GM18508 (cell line): Measurements from ENCODE around the gene IL18BP.

Experiments
- ATAC-seq: cut with Tn5 transposase; IDR thresholded peaks from one replicate; pipeline ENCODE4 v1.9.1; 2021; ENCODE audit warnings: moderate number of reproducible peaks; ENCODE audit not compliant: insufficient read depth, unreplicated experiment

The IL18BP gene

DNA sequence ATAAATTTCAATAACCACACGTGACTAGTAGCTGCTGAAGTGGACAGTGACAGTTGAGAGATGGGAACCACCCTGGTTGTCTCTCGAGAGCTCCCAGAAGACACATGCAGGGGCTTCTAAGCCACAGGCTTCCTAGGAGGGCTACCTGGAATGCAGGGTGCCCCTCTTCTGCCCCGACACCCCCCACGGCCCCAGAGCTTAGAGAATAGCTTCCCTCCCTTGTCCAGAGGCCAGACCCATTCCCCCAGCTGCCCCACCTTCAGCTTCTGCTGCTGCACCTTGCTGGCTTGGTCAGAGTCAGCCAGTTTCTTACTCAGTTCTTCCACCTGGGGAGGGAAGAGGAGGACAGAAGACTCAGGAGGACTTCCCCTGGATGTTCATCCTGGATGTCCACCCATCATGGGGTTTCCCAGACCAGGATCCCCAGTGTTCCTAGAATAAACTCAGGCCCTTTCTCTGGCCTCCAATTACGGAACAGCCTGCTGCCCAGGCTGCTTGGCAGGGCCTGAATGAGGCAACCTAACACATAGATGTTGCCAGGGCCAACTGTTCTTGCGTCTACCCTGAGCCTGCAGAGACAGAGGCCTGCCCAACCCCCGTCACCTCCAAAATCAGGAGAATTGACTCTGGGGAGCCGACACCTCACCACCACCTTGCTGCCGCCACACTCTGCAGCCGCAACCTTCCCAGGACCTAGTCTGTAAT lies 12.0 kb downstream of the IL18BP start:
- ATAC-seq = no peak

DNA sequence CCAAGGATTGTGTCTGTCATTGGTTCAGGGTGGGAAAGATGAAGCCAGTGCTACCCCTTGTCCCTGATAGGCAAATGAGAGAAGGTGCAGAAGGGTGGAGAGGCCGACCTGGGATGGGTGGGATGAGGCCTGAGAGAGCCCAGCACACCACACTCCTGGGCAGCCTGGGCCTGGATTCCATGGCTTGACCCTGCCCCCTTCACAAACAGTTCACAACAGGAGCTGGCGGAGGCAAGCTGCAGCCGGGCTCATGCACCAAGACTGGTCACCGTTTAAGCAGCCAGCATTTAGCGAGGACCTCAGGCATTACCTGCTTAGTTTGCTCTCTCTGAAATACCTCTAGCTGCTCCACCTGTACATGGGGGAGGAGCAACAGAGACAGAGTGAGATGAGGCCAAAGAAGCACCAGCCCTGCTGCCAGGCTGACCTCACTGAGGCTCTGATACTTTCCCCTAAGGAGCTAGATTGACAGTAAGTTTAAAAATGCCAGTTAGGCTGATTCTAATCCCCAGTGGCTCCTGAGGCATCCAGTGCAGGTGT lies 13.5 kb downstream of the IL18BP start:
- ATAC-seq = no peak

DNA sequence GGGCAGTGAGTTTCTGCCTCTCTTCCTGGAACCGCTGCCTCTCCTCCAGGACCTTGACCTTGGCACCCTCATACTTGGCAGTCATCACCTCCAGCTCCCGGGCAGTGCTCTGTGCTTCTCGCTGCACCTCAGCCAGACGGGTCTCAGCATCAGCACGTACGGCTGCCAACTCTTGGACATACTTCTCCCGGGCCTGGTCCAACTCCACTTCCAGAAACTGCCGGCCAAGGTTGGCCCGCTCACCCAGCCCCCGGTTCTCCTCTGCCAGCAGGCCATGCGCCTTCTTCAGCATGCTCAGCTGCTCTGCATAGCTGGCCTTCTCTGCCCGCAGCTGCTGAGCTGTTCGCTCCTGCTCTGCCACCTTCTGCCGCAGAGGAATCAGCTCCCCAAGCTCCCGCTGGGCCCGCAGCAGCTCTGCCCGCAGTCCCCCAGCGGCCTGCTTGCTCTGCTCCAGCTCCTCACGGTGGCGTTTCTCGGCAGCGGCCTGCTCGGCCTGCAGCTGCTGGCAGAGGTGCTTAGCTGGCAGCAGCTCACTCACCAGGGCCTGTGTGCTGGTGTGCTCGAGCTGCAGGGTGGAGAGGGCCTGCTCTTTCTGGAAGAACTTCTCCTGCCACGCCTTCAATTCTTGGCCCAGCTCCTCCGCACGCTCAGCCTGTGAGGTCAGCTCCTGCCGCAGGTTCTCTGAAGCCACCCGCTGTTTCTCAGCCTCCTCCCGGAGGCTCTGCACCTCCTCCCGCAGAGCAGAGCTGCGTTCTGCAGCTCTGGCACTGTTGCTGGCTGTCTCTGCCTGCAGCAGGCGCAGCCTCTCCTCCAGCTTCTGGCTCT lies 14.4 kb downstream of the IL18BP start:
- ATAC-seq = no peak

DNA sequence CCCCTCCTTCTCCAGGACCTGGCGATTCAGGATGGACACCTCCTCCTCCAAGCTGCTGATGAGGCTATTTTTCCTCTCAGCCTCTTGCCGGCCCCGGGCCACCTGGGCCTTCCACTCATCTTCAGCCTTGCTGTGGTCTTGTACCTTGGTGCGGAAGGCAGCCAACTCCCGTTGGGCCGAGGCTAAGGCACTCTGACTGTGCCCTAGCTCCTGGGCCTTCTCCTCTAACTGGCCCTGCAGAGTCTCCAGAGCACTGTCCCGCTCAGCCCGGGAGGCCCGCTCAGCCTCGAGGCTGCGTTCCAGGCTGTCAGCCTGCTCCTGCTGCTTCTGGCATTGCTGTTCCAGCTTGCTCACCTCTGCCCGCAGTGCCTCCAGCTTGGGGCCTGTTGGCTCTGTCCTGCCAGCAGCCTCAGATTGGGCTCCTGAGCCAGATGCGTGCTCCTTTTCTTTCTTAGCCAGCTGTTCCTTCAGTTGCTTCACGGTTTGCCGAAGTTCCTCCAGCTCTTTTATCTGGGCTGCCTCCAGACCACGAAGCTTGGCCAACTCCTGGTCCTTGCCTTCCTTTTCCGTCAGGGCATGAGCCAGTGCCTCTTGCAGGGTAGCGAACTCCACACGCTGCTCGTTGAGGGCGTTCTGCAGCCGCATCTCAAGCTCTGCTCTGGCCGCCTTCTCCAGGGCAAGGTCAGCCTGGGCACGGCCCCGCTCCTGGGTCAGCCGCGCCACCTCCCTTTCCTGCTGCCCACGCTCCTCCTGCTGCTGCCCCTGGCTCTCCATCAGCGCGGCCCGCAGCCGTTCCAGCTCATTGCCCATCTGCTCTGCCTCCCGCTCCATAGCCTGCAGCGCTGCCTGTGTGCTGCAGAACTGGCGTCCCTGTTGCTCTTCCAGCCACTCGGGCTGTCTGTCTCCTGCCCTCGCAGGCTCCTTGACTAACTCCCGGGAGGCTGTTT lies 15.3 kb downstream of the IL18BP start:
- ATAC-seq = no peak

DNA sequence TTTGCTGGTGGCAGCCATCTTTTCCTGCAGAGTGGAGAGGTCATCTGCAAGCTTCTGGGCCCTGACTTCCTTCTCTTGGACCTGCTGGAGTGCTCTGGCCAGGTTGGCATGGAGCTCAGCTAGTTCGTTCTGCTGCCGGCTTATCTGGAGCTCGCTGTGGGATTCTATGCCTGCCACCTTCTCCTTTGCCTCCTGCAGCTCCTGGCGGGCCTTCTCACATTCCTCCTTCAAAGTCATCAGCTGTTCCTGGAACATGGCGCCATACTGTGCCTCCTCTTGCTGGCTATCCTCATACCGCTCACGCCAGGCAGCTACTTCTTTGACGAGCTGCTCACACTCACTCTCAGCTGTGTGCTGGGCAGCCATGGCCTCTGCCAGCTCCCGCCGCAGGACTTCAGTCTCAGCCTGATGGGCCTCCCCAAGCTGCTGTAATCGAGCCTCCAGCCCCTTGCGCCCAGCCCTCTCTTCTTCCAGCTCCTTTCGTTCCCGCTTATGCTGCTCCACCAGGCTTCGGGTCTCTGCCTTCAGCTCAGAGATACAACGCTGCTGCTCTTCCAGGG lies 16.1 kb downstream of the IL18BP start:
- no peak for ATAC-seq

DNA sequence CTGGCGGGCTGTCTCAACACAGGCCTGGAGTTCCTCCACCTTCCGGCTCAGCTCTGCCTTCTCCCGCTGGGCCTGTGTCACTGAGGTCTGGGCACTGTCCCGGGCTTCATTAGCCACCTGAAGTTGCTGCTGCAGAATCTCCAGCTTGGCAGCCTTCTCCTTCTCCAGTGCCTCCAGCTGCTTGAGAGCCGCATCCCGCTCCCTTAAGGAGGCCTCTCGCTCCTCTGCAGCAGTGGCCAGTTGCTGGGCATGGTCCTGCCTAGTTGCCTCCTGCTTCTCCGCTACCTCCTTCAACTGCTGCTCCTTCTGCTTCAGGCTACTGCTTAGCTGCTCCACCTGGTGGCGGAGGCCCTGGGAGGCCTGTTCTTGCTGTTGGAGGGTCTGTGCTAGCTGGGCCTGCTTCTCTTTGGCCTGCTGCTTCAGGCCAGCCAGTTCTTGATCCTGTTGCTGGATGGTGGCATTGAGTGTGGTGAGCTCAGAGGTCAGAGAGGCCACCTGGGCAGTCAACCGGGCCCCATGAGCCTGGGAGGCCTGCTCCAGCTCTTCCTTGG lies 16.9 kb downstream of the IL18BP start:
- no peak for ATAC-seq

DNA sequence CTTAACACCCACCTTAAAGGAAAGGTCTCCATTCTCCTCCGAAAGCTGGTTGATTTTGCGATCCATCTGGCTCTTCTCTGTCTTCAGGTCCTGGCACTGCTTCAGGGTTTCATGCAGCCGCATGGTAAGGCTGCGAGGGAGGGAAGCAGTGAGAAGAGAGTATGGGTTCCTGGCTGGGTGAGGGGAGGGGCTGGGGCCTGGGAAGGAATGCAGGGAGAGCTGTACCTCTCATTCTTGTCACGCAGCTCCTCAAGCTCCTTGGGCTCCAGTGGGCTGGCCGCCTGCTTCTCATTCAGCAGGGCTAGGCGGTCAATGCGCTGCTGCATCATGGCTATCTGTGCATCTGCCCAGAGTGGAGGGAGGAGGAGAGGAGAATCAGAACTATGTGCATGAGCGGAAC lies 19.5 kb downstream of the IL18BP start:
- ATAC-seq = no peak

DNA sequence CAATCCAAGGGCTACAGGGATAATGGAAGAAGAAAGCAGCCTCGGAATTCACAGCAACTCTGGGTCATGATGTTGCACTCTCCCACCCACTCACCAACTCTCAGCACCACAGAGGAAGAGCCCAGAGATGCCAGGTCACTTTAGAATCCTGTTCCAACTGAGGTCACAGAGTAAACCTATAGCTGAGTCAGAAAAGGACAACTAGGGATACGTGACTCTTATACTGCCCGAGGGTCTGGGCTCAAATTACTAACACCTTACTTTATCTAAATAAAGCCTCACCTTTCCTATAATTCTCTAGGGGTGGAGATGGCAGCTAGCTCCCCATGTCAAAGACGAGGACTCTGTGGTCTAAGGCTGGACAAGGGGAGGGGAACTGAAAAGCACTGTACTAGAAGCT lies 24.6 kb downstream of the IL18BP start:
- ATAC-seq = no peak

DNA sequence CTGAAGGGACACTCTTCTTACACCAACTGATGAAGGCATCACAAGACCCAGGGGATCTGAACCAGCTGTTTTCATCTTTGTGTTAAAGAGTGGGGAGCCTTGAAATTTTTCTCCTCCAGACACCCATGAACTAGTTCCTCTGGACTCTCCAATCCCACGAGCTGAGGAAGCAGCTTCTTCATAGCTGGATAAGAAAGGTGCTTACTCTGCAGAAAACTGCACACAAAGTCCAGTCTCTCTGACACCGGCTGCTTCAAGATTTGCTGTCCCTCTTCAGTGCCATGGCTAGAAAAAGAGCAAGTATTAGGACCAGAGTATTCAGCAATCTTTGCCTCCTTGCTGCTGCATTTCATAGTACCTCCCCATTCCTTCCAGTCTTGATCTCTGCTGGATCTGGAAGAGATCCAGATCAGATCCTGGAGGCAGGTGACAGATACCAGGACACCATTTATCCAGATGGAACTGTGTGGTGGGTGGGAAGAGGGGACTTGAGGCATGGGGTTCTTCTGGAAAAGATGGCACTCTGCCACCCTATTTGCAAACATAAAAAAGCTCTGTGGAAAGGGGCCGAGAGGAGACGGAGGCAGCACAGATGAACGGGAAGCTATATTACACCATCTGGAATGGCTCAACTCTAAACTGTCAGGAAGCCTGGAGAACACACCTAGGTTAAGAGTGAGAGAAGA lies 25.5 kb downstream of the IL18BP start:
- ATAC-seq = no peak

DNA sequence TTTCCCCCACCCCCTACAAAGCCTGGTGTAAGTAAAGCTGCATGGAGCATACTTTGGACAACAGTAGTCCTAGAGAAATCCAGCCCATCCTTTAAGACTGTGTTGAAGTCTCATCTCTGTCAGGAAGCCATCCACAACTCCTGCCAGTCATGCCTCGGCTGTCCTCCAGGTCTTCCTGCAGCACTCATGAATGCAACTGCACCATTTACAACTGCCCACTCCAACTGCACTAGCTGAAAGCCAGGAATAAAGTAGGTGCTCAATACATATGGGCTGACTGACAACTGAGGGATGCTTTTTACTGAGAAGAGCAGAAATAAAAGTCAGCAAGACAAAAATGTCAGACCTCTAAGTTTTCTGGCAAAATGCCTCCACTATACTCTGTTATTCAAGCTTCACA lies 27.4 kb downstream of the IL18BP start:
- no peak for ATAC-seq

DNA sequence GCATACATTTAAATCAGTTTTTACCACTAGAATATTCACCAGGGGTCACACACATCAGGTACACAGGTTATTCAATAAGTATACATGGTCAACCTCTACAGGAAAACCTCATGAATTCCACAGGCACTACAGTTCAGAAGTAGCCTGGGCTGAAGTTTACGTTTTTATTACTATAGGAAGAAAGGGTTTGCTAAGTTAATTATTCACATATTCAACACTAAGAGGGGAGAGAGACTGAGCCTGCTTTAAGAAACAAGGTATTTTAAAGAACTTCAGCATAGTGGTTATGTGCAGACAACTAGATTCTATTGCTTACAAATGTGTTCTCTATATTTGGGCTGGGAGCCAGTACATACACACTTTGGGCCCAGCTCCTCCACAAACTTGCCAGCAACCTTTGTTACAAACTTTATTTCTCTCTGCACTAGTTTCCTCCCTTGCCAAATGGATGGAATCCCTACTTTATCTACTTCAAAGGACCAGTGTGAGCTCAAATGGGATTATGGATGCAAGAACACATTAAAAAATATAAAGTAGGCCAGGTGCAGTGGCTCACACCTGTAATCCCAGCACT lies 31.9 kb downstream of the IL18BP start:
- no peak for ATAC-seq

DNA sequence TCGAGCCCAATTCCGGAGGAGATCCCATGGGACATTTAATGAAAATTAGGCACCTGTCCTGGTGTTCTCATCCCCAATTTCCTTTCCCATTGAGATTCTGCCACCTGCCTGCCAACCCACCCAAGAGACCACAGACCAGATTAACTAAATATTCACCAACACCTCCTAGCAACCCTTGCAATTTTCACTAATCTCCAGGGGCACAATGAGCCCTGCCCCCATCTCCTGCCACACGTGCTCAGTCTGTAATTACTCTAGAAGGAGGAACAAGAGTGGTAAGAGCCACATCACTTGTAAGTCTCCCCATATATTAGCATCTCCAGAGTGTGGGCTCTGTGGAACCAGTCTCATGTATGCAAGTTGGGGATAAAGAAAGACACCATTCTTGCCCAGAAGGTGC lies 38.0 kb downstream of the IL18BP start:
- no peak for ATAC-seq

DNA sequence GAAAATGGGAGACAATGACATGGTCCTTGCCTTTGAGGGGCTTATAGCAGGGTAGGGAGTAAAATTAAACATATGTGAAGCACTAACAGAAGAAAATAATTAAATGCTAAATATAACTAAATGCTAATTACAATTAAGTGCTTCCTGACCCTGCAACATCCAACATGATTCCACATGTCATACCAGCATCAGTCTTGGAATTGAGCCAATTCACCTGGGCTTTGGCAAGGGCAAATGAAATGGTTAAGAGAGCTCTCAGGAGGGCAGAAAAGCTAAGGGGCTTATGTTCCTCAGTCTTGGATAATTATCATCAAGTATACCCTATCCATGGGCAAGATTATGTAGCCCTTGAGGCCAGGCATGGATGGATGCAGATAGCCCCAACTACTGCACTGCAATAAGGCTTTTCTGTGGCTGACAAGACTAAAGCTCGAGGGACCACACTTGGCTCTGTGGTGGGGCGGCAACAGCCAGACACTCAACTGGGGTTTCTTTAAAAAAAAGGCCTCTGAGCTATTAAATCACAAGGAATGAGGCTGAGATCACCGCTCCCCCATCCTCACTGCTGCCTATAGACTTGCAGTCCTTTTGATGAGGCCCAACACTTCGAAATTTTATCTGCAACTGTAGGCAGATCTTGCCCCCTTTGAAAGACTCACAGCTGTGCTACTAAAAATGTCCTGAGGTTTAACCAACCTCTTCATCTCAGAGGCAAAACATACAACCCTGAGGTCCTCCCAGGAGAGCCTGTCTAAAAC lies 39.0 kb downstream of the IL18BP start:
- ATAC-seq = no peak

DNA sequence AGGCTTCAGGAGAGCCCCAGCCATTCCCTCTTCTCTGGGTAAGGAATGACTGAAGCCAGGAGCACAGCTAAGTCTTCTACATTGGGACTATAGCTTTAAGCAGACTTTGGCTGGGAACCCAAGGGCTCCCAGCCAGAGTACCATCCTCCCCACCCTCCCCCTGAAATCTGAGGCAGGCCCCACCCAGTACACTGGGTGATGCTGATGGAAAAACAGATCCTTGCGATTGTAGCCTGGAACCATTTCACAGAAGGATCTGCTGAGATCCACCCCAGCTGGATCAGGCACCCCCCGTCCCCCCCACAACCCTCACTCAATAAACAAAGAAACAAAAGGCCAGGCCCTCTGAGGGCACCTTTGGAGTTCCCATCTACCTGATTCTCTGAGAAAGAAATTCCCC lies 39.8 kb downstream of the IL18BP start:
- ATAC-seq = no peak

DNA sequence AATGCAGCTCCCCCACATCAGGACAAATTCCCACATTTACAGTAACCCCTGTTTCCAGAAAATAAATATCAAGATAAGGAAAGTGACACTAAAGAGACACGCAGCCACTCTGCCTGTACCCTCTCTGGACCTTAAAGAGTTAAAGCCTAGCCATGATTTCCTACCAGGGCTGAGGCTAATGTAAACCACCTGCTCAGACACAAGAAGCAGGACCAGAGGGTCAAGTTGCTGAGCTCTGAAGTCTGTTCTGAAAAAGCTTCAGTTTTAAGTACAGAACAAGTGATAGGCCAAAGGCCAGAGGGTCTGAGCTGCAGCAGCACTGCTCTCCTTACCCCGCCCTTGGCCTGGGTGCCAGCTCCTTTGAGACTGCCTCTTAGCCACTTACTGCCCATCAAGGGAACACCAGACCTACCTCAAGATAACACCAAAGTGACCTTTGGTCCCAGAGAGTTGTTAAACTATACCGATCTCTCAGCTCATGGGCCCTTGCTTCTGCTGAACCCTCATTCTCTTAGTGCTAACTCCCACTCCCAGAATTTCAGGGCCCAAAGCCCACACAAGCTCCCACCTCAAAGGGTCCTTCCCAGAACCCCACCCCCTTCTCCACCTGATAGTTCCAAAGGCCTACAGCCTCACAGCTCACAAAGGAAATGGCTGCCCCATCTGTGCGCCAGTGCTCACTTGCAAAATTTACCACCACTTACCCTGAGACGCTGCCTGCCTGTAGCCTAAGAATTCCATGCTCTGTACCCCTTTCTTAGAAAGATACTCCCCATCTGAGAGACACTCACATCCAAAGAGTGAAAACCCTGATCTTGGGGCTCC lies 40.5 kb downstream of the IL18BP start:
- ATAC-seq = no peak

DNA sequence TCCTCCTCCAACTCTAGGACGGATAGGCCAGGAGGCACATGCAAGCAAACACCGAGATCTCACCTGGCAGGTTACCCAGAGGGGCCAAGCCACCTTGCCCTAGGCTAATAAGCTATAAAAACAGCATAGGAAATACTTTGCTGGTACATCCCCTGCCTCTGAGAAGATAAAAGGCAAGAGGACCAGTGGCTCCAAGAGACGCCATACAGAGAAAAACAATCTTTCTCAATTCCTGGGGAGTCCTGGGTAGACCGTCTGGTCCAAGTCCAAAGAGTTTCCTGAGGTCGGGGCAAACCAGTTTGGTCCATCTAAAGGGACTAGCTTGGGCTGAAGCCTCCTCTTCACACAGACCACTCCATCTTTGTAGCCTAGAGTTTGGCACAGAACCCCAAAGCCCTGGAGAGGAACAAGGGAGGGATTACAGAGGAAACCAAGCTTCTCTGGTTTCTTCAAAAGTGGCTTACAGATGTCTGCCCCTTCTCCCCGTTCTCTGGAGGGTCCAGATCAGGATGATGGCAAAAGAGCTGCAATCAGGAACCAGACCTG lies 41.2 kb downstream of the IL18BP start:
- no peak for ATAC-seq
